KMS-11 (cell line): ENCODE data around the gene ABI3BP.

Source experiments
- H2AFZ ChIP-seq: fragments of 200-600 bp; sonication (generic); 2 replicates; pipeline ENCODE4 v1.6.1; 2016; ENCODE audit warnings: antibody characterized with exemption, mixed run types, low read depth
- H3K27ac ChIP-seq: fragments of 200-600 bp; sonication (generic); 2 replicates; pipeline ENCODE4 v1.6.1; 2016; ENCODE audit warnings: mild to moderate bottlenecking, mixed run types
- H3K27me3 ChIP-seq: fragments of 200-600 bp; sonication (generic); 2 replicates; pipeline ENCODE4 v1.6.1; 2017; ENCODE audit warnings: mild to moderate bottlenecking, low read depth, mixed run types, moderate library complexity; ENCODE audit not compliant: insufficient read depth
- H3K36me3 ChIP-seq: fragments of 200-600 bp; sonication (generic); 2 replicates; pipeline ENCODE4 v1.6.1; 2017; ENCODE audit warnings: mild to moderate bottlenecking, mixed run types; ENCODE audit not compliant: insufficient read depth
- H3K4me1 ChIP-seq: fragments of 200-600 bp; sonication (generic); 2 replicates; pipeline ENCODE4 v1.6.1; 2016; ENCODE audit warnings: mild to moderate bottlenecking, low read depth, mixed run types; ENCODE audit not compliant: poor library complexity, severe bottlenecking
- H3K4me2 ChIP-seq: fragments of 200-600 bp; sonication (generic); 2 replicates; pipeline ENCODE4 v1.7.0; 2016; ENCODE audit warnings: mild to moderate bottlenecking, mixed run types
- H3K4me3 ChIP-seq: fragments of 200-600 bp; sonication (generic); IDR thresholded peaks from 2 replicates; pipeline ENCODE4 v1.6.1; 2017; ENCODE audit warnings: low read depth, low read length, mixed read lengths; ENCODE audit not compliant: insufficient read depth
- H3K79me2 ChIP-seq: fragments of 200-600 bp; sonication (generic); 2 replicates; pipeline ENCODE4 v1.6.1; 2016; ENCODE audit warnings: low read depth, mixed run types; ENCODE audit not compliant: insufficient read depth
- H3K9ac ChIP-seq: fragments of 200-600 bp; sonication (generic); 2 replicates; pipeline ENCODE4 v1.6.1; 2016; ENCODE audit warnings: mild to moderate bottlenecking, mixed run types
- H4K20me1 ChIP-seq: fragments of 200-600 bp; sonication (generic); 2 replicates; pipeline ENCODE4 v1.6.1; 2016; ENCODE audit warnings: mild to moderate bottlenecking, mixed run types; ENCODE audit not compliant: insufficient read depth
- CTCF ChIP-seq: fragments of 200-600 bp; sonication (generic); conservative IDR thresholded peaks from 2 replicates; pipeline ENCODE4 v1.6.1; 2017; ENCODE audit warnings: low read depth, mild to moderate bottlenecking, antibody characterized with exemption, low read length, moderate library complexity, mixed read lengths

The ABI3BP gene

GRCh38 chr3:100737334-100737733 lies 255.9 kb downstream of the ABI3BP start:
- Histone ChIP-seq H3K27me3 (no peaks in the 10 kb centered on the region), H3K4me3 (no peak overlapping the region), H3K36me3 (peaks cover 5% of the 10 kb centered on the region; the same call in 1 of the 2 replicates), H2AFZ (no peak overlapping the region), H3K27ac (peak overlapping the region; percentile 16; the same call in 1 of the 2 replicates), H3K9ac (no peak overlapping the region), H3K4me2 (peak overlapping the region; percentile 26; the same call in 1 of the 2 replicates), H3K4me1 (peaks cover 65% of the 10 kb centered on the region), H4K20me1 (no peaks in the 10 kb centered on the region), H3K79me2 (peaks cover 12% of the 10 kb centered on the region; the same call in 1 of the 2 replicates)
- TF ChIP-seq CTCF: peak; percentile 60

- peaks cover 89% of the 10 kb centered on the region for H3K4me1 ChIP-seq
- H3K9ac ChIP-seq: no peak overlapping the region
- no peak overlapping the region for H3K4me3 ChIP-seq
- H3K4me2 ChIP-seq: peak overlapping the region; percentile 53
- H3K27ac ChIP-seq: no peak overlapping the region
- TF ChIP-seq CTCF: no peak
- H3K36me3 ChIP-seq: peaks cover 11% of the 10 kb centered on the region; the same call in 1 of the 2 replicates
- H3K27me3 ChIP-seq: no peaks in the 10 kb centered on the region
- H2AFZ ChIP-seq: no peak overlapping the region
- peaks cover 21% of the 10 kb centered on the region; the same call in 1 of the 2 replicates for H3K79me2 ChIP-seq
- no peaks in the 10 kb centered on the region for H4K20me1 ChIP-seq
Measured at GRCh38 chr3:100732435-100732834, 260.8 kb downstream of the ABI3BP start.

- TF ChIP-seq CTCF: no peak
- Histone ChIP-seq H4K20me1 (no peaks in the 10 kb centered on the region), H3K4me3 (no peak overlapping the region), H3K27me3 (no peaks in the 10 kb centered on the region), H3K36me3 (peaks cover 11% of the 10 kb centered on the region; the same call in 1 of the 2 replicates), H2AFZ (no peak overlapping the region), H3K27ac (peak overlapping the region; percentile 31; the same call in 1 of the 2 replicates), H3K4me2 (peak overlapping the region; percentile 67), H3K9ac (no peak overlapping the region), H3K4me1 (peaks cover 72% of the 10 kb centered on the region), H3K79me2 (peaks cover 21% of the 10 kb centered on the region; the same call in 1 of the 2 replicates)
Measured at GRCh38 chr3:100730524-100730923, 262.7 kb downstream of the ABI3BP start.

- no peaks in the 10 kb centered on the region for H4K20me1 ChIP-seq
- no peak overlapping the region for H3K4me2 ChIP-seq
- H3K4me3 ChIP-seq: no peak overlapping the region
- H3K36me3 ChIP-seq: peaks cover 6% of the 10 kb centered on the region; the same call in 1 of the 2 replicates
- H2AFZ ChIP-seq: no peak overlapping the region
- peaks cover 35% of the 10 kb centered on the region for H3K4me1 ChIP-seq
- H3K9ac ChIP-seq: no peak overlapping the region
- TF ChIP-seq CTCF: no peak
- peaks cover 11% of the 10 kb centered on the region; the same call in 1 of the 2 replicates for H3K79me2 ChIP-seq
- no peak overlapping the region for H3K27ac ChIP-seq
- no peaks in the 10 kb centered on the region for H3K27me3 ChIP-seq
Measured at GRCh38 chr3:100726706-100727105, 266.5 kb downstream of the ABI3BP start.
